GM12891 (cell line): ENCODE data around the gene C17orf107.

ENCODE experiments used
- POLR2A ChIP-seq: IDR thresholded peaks from 2 replicates; pipeline ENCODE4 v1.6.1; 2011; ENCODE audit warnings: low read depth, low read length, control low read depth
- TAF1 ChIP-seq: IDR thresholded peaks from 2 replicates; pipeline ENCODE4 v1.6.1; 2011; ENCODE audit warnings: low read depth, low read length, control low read depth

DNA sequence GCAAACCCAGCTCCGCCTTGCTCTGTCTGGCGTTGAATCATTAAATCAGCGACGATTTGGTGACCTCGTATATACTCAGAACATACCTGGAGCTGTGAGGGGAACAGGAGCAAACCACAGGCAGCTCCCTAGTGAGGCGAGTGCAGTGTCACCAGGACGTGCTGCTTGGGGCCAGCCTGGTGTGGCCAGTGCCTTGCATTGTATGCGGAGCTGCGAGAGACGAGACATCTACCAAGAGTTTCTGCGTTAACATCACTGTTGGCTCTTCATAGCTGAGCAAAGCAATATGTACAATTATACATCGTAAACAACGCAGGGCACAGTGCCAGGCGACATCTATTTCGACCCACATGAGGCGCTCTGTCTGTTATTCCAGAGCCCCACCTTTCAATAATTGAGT, 38.3 kb upstream of the C17orf107 start:
- TF ChIP-seq POLR2A, result no peak
- TF ChIP-seq TAF1, result no peak
